SU-DHL-6 (cell line): ENCODE results near the gene C2CD3.

Source experiments
- CTCF ChIP-seq: fragments of 200-600 bp; sonication (generic); IDR thresholded peaks from one replicate; pipeline ENCODE4 v1.5.1; 2017; ENCODE audit warnings: antibody characterized with exemption, mild to moderate bottlenecking, low read length, moderate library complexity; ENCODE audit not compliant: insufficient read depth, poor library complexity, severe bottlenecking
- EZH2phosphoT487 ChIP-seq: fragments of 200-600 bp; sonication (generic), shearing (Covaris generic); conservative IDR thresholded peaks from 2 replicates; pipeline ENCODE4 v1.6.1; 2018; ENCODE audit warnings: mild to moderate bottlenecking, antibody characterized with exemption, low read length, moderate library complexity, mixed read lengths

DNA sequence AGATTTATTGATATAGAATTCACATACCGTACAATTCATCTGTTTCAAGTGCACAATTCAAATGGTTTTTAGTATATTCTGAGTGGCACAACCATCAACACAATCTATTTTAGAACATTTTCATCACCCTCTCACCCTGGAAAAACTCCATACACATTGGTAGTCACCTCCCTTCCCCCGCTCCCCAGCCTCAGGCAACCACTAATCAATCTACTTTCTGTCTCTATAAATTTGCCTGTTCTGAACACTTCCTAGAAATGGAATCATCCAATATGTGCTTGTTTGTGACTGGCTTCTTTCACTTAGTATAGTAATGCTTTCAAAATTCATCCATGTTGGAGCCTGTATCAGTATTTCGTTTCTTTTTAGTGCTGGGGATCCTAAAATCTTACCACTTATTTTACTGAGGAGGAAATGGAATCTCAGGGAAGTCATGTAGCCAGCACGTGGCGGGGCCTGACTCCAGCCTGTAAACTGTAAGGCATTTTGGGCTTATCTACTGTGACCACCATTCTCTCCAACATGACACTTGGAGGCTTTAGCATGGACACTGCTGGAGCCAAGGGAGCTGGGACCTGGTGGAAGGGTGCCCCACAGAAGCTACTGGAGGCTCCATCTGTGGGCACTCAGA is 161.0 kb downstream of the C2CD3 start:
- TF ChIP-seq CTCF = no peak
- TF ChIP-seq EZH2phosphoT487 = no peak
